SK-N-SH treated with all-trans-retinoic acid at 6 μM for 48 hours (cell line): Measurements from ENCODE around the gene DHCR24.

ENCODE experiments used
- ATAC-seq: fragments of 200-7000 bp; cut with Tn5 transposase; 3 replicates; pipeline ENCODE4 v1.9.1; 2020; ENCODE audit warnings: mild to moderate bottlenecking, moderate library complexity
- ARNTL ChIP-seq: fragments of 450-650 bp; formaldehyde crosslinking; IDR thresholded peaks from 2 replicates; pipeline ENCODE4 v1.5.0; 2020; ENCODE audit warnings: low read depth, mild to moderate bottlenecking, moderate library complexity, borderline replicate concordance
- BACH2 ChIP-seq: fragments of 250-450 bp; sonication (Bioruptor Pico); IDR thresholded peaks from 2 replicates; pipeline ENCODE4 v1.9.0; 2021; ENCODE audit warnings: mild to moderate bottlenecking, borderline replicate concordance
- CREB5 ChIP-seq: fragments of 250-450 bp; sonication (Bioruptor Pico); IDR thresholded peaks from 2 replicates; pipeline ENCODE4 v1.5.1; 2020; ENCODE audit warnings: low read depth, mild to moderate bottlenecking, moderate library complexity
- CSRNP3 ChIP-seq: fragments of 250-450 bp; sonication (Bioruptor Pico); IDR thresholded peaks from 2 replicates; pipeline ENCODE4 v1.5.1; 2021; ENCODE audit warnings: mild to moderate bottlenecking, moderate library complexity
- ESRRG ChIP-seq: fragments of 250-450 bp; sonication (Bioruptor Pico); IDR thresholded peaks from 2 replicates; pipeline ENCODE4 v1.6.1; 2021; ENCODE audit warnings: mild to moderate bottlenecking
- GLIS3 ChIP-seq: fragments of 250-450 bp; sonication (Bioruptor Pico); IDR thresholded peaks from 2 replicates; pipeline ENCODE4 v1.5.0; 2020; ENCODE audit warnings: mild to moderate bottlenecking, moderate library complexity
- PATZ1 ChIP-seq: fragments of 250-450 bp; sonication (Bioruptor Pico); IDR thresholded peaks from 2 replicates; pipeline ENCODE4 v1.8.0; 2020; ENCODE audit warnings: mild to moderate bottlenecking, moderate library complexity, borderline replicate concordance
- POU6F1 ChIP-seq: fragments of 250-450 bp; sonication (Bioruptor Pico); IDR thresholded peaks from 2 replicates; pipeline ENCODE4 v1.8.0; 2021; ENCODE audit warnings: low read depth, mild to moderate bottlenecking, moderate library complexity, borderline replicate concordance
- PPARA ChIP-seq: fragments of 250-450 bp; sonication (Bioruptor Pico); IDR thresholded peaks from 2 replicates; pipeline ENCODE4 v1.5.0; 2020; ENCODE audit warnings: mild to moderate bottlenecking, borderline replicate concordance
- RARB ChIP-seq: fragments of 250-450 bp; sonication (Bioruptor Pico); IDR thresholded peaks from 2 replicates; pipeline ENCODE4 v1.8.0; 2021; ENCODE audit warnings: mild to moderate bottlenecking, moderate library complexity
- SNAI2 ChIP-seq: fragments of 250-450 bp; sonication (Bioruptor Pico); IDR thresholded peaks from 2 replicates; pipeline ENCODE4 v1.5.0; 2020; ENCODE audit warnings: mild to moderate bottlenecking, moderate library complexity
- TCF4 ChIP-seq: fragments of 250-450 bp; sonication (Bioruptor Pico); IDR thresholded peaks from 2 replicates; pipeline ENCODE4 v1.8.0; 2021; ENCODE audit warnings: mild to moderate bottlenecking, moderate library complexity, borderline replicate concordance
- TOX ChIP-seq: fragments of 250-450 bp; sonication (Bioruptor Pico); IDR thresholded peaks from 2 replicates; pipeline ENCODE4 v1.8.0; 2021; ENCODE audit warnings: mild to moderate bottlenecking, moderate library complexity, borderline replicate concordance
- TSHZ2 ChIP-seq: fragments of 250-450 bp; sonication (Bioruptor Pico); IDR thresholded peaks from 2 replicates; pipeline ENCODE4 v1.5.0; 2020; ENCODE audit warnings: mild to moderate bottlenecking, moderate library complexity
- ZC3H10 ChIP-seq: fragments of 250-450 bp; sonication (Bioruptor Pico); IDR thresholded peaks from 2 replicates; pipeline ENCODE4 v1.5.1; 2021; ENCODE audit warnings: mild to moderate bottlenecking, moderate library complexity
- ZFP3 ChIP-seq: fragments of 250-450 bp; sonication (Bioruptor Pico); IDR thresholded peaks from 2 replicates; pipeline ENCODE4 v1.5.0; 2020; ENCODE audit warnings: mild to moderate bottlenecking, moderate library complexity
- ZFP30 ChIP-seq: fragments of 450-650 bp; formaldehyde crosslinking; IDR thresholded peaks from 2 replicates; pipeline ENCODE4 v1.5.0; 2022; ENCODE audit warnings: mild to moderate bottlenecking, moderate library complexity
- ZNF565 ChIP-seq: fragments of 450-650 bp; formaldehyde crosslinking; conservative IDR thresholded peaks from 2 replicates; pipeline ENCODE4 v1.5.0; 2020; ENCODE audit warnings: low read depth, mild to moderate bottlenecking, moderate library complexity
- ZNF70 ChIP-seq: fragments of 450-650 bp; formaldehyde crosslinking; IDR thresholded peaks from 2 replicates; pipeline ENCODE4 v1.5.0; 2020; ENCODE audit warnings: mild to moderate bottlenecking, moderate library complexity
- ZNF8 ChIP-seq: fragments of 450-650 bp; formaldehyde crosslinking; IDR thresholded peaks from 2 replicates; pipeline ENCODE4 v1.5.0; 2020; ENCODE audit warnings: mild to moderate bottlenecking, moderate library complexity

The DHCR24 gene

GRCh38 chr1:54809496-54810074, 77.4 kb downstream of the DHCR24 start (continued):
- no peak for TF ChIP-seq CSRNP3 (CRISPR knock-in tag)

- no peak for TF ChIP-seq ZFP3
- TF ChIP-seq, all 23 proteins: peak for 0
- no peak for ATAC-seq
Measured at GRCh38 chr1:54808443-54809207, 78.4 kb downstream of the DHCR24 start.

- TF ChIP-seq ZFP30 (CRISPR knock-in tag) (no peak), TOX (CRISPR knock-in tag) (no peak), TCF4 (CRISPR knock-in tag) (no peak), ARNTL (CRISPR knock-in tag) (no peak), BACH2 (CRISPR knock-in tag) (no peak), ZNF8 (CRISPR knock-in tag) (no peak), PPARA (CRISPR knock-in tag) (no peak), ESRRG (CRISPR knock-in tag) (no peak), ZNF70 (CRISPR knock-in tag) (no peak), PATZ1 (CRISPR knock-in tag) (no peak), GLIS3 (CRISPR knock-in tag) (no peak), RARB (CRISPR knock-in tag) (no peak), POU6F1 (CRISPR knock-in tag) (no peak), CREB5 (CRISPR knock-in tag) (no peak), SNAI2 (CRISPR knock-in tag) (no peak), CSRNP3 (CRISPR knock-in tag) (no peak), ZC3H10 (CRISPR knock-in tag) (no peak), ZNF565 (no peak), TSHZ2 (CRISPR knock-in tag) (no peak), ZFP3 (no peak)
- ATAC-seq = no peak
Measured at GRCh38 chr1:54807756-54808155, 79.2 kb downstream of the DHCR24 start.
